Prostate gland (tissue), 2 donors: ENCODE measurements around the gene RALGPS2.

Source experiments
- CTCF ChIP-seq, 4 experiments: fragments of 200-600 bp in 2 of 4; fragments of 450-650 bp in 2 of 4; sonication (generic) in 2 of 4; IDR thresholded peaks; 1 replicate in 3 of 4; 2 replicates in 1 of 4; pipeline ENCODE4 v1.5.1; 2016 to 2019; ENCODE audit warnings: antibody characterized with exemption in 4 of 4, mild to moderate bottlenecking in 2 of 4, moderate library complexity in 2 of 4
- POLR2A ChIP-seq: fragments of 450-650 bp; IDR thresholded peaks from one replicate; pipeline ENCODE4 v1.6.1; 2016; ENCODE audit warnings: antibody characterized with exemption, mild to moderate bottlenecking

DNA sequence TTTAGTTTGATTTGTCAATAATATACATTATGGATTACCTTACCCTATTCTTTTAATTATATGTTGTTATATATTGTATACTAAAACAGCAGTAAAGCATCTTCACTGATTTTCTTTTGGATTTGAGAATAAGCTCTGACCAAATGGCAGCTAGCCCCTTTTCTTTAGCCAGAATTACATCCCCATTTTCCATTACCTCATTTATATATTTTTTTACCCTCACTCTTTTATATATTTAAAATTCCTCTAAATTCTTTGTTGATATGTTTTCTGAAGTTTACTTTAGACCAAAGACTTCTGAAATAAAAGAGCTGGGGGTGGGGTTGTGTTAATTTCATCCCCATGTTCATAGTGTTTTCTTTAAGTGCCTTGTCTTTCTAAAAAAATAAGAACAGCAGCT lies 121.3 kb downstream of the RALGPS2 start:
- TF ChIP-seq CTCF (IDR thresholded peaks at IDR 0.05) (no peak), POLR2A (no peak)
